UCSD-AML1 (cell line): ENCODE data around the gene TMLHE.
"Not testable (repeated sequence)": the region's sequence is repeated elsewhere in the genome, so short reads cannot be mapped to it uniquely, and the experiment has no call there.

ENCODE experiments used
- DNase-seq: peaks from one replicate; lab custom pipeline; 2025; ENCODE audit not compliant: unreplicated experiment; lab: John Stamatoyannopoulos, UW

The TMLHE gene

DNA sequence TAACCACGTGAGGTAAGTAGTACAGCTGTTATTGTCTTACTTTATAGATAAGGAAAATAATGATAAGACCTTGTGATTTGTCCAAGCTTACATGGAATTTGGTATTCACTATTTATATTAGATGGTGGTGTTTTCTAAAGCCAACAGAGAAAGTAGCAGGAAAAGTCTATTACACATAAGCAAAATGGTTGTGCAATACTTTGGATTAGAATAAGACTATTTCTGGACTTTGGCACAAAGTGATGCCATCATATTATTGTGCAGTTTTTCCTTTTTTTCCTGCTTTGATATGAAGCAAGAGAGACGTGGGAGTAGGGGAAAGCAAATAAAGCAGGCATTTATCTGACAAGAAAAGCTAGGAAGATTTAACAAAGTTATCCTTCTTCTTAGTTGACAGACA is 117.6 kb downstream of the TMLHE start:
- not testable (repeated sequence) for DNase-seq

DNA sequence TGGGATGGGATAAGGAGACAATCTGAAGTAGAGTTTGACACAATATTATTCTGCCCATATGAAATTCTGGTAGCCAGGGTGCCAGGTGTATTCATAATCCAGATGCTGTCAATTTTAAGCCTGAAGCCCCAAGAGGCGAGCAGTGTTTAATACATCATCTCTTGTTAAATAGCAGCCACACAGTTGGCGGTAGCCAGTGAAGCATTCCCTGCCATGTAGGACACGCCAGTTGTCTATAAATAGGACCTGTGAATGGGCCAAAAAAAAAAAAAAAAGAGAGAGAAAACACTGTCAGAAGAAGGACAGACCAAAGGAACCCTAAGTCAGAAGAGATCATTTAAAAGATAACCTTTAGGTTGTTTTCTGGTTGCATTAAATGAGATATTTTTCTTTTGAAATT is 121.3 kb downstream of the TMLHE start:
- DNase-seq: not testable (repeated sequence)

DNA sequence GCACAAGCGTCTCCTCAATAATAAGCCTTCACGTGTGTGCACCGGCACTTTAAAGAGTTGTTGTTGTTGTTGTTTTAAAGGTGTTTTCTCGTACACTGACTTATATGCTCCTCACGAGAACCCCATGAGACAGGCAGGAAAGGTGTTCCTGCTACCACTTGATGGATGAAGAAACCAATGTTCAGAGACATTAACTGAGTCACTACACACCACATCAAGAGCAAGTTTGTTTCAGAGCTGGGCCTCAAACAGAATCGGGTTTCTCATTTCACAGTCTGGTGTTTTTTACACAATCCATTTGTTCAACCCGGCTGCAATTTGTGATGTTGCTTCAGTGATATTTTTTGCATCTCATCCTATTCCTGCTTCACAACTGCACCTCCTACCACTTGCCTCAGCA is 135.6 kb downstream of the TMLHE start:
- DNase-seq: not testable (repeated sequence)

DNA sequence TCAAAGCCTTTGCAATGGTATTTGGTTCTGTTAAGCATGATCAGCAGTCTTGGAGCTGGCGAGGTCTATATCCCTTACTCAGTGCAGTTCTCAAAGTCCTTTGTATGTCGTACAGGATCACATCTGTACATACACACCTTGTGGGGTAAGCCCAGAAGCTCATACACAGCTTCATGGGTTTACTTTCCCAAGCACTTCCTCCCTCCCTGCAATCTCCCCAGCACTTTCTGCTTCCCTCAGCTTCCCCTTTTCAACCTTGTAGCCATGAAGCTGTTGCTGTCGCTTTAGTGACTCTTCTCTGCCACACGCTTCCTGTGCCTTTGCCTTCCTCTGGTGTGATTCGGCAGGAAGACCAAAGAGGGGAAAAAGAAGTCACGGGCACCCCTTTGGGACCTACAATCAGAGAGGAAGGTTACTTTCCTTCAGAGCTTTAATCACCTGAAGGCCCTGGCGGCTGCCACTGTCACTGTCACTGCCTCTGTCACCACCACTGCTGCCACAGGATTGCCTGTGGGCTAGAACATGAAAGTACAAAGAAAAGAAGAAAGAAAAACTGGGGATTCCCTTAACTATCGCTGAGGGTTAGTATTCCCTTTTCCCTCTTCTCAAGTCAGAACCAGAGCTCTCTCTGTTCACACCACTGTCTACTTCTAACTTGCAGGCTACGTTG is 146.3 kb downstream of the TMLHE start:
- not testable (repeated sequence) for DNase-seq

DNA sequence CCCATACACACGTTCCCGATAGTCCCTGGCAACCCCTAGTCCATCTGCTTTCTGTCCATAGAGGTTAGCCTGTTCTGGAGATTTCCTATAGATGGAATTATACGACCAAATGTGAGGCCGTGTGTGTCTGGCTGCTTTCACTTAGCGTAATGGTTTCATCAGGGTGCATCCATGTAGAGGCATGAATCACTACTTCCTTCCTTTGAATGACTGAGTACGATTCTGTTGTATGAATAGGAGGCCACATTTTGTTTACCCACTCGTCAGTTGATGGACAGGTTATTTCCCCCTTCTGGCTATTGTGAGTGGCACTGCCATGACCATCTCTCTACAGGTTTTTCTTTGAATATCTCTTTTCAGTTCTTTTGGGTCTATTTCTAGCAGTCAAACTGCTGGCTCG is 152.3 kb downstream of the TMLHE start:
- DNase-seq: not testable (repeated sequence)

DNA sequence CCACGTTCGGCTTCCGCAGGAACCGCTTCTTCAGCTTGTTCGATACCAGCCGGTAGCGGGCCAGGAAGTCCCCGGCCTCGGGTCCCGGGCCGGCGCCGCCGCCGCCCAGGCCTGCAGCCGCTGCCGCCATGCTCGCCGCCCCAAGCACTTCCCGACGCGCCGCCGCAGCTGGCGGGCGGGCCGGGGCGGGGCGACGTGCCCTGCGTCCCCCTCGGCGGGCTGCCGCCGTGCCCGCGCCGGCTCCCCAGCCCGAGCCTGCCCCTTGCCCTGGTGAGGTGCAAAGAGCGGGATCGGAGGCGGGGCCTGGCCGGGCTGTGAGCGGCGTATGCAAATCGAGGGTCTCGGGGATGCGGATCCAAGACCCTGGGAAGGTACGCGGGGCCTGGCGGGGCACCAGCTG is 154.3 kb downstream of the TMLHE start, which contains the start of gene F8A3:
Gene F8A3 (minus strand): TSS at position 150 of the 400 bp plus-strand sequence. CDS start 20 bp downstream, at position 130.
- DNase-seq: not testable (repeated sequence)

DNA sequence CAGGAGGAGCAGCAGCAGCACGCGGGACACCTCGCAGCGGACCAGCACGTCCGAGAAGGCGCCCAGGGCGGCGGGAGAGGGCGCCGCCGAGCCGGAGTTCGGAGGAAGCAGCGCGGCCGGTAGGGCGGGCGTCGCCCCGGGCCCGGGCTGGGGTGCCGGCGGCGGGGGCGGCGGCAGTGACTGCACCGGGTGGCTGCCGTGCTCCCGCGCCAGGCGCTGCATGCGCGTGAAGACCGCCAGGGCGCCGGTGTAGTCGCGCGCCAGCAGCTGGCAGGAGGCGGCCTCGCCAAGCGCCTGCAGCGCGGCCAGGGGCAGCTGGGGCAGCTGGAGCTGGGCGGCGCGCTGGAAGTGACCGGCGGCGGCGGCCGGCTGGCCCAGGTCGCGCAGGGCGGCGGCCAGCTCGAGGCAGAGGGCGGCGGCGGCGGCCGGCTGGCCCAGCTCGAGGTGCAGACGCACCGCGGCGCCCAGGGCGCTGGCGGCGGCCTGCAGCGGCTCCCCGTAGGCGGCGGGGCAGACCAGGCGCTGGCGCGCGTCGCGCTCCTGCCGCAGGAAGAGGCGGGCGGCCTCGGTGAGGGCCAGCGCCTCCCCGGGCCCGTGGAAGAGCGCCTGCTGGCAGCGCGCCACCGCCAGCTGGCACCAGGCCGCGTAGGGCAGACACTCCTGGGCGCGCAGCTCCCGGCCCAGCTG is 154.8 kb downstream of the TMLHE start:
- not testable (repeated sequence) for DNase-seq

DNA sequence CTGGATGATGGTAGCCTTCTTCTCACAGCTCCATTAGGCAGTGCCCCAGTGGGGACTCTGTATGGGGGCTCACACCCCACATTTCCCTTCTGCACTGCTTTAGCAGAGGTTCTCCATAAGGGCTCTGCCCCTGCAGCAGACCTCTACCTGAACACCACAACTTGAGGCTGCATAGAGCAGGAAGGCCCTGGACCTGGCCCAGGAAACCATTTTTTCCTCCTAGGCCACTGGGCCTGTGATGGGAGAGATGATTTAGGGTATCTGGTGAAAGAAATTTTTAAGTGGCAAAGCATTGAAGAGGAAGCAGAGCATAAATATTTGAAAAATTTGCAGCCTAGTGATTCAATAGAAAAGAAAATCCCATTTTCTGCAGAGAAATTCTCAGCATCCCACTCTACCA is 171.7 kb downstream of the TMLHE start:
- DNase-seq: no peak
